LNCaP clone FGC (cell line): ENCODE results near the gene TSPAN5.
A peak's percentile ranks its signal among the peaks of the same experiment; 100 is the strongest.
"Not testable (repeated sequence)": the region's sequence is repeated elsewhere in the genome, so short reads cannot be mapped to it uniquely, and the experiment has no call there.

Source experiments
- DNase-seq: peaks from one replicate; pipeline ENCODE4 v3.0.0-alpha.2; 2011; ENCODE audit warnings: low read depth
- H3K4me3 ChIP-seq: 2 replicates; pipeline ENCODE4 v1.5.1; 2011; ENCODE audit warnings: mild to moderate bottlenecking, low read depth, low read length, control low read depth
- CTCF ChIP-seq: IDR thresholded peaks from 2 replicates; pipeline ENCODE4 v1.5.1; 2012; ENCODE audit warnings: mild to moderate bottlenecking; ENCODE audit not compliant: control insufficient read depth, insufficient read depth; ENCODE audit errors: extremely low read depth

TSPAN5 gene

GRCh38 chr4:98481167-98481566 lies 177.2 kb downstream of the TSPAN5 start:
- no peak overlapping the region for H3K4me3 ChIP-seq
- DNase-seq: no peak
- TF ChIP-seq CTCF: no peak

- DNase-seq: no peak
- no peak overlapping the region for H3K4me3 ChIP-seq
- no peak for TF ChIP-seq CTCF
Observed at GRCh38 chr4:98480535-98480934, 177.9 kb downstream of the TSPAN5 start.

GRCh38 chr4:98479590-98479989 lies 178.8 kb downstream of the TSPAN5 start:
- peak; percentile 32 for DNase-seq
- H3K4me3 ChIP-seq: not testable (repeated sequence)

- no peak for DNase-seq
- TF ChIP-seq CTCF: no peak
- no peak overlapping the region for H3K4me3 ChIP-seq
Observed at GRCh38 chr4:98476891-98477290, 181.5 kb downstream of the TSPAN5 start.

- no peak for DNase-seq
- TF ChIP-seq CTCF: no peak
- no peak overlapping the region for H3K4me3 ChIP-seq
Observed at GRCh38 chr4:98474408-98474844, 184.0 kb downstream of the TSPAN5 start.

GRCh38 chr4:98473046-98473445 lies 185.4 kb downstream of the TSPAN5 start:
- TF ChIP-seq CTCF: no peak
- no peak for DNase-seq

GRCh38 chr4:98470831-98471230 lies 187.6 kb downstream of the TSPAN5 start:
- DNase-seq: no peak
- TF ChIP-seq CTCF: no peak
- H3K4me3 ChIP-seq: no peak overlapping the region

More at GRCh38 chr4:98473046-98473445, 185.4 kb downstream of the TSPAN5 start:
- no peak overlapping the region for H3K4me3 ChIP-seq
